Measurements from ENCODE around the gene LMLN.
A peak's percentile ranks its signal among the peaks of the same experiment; 100 is the strongest.
"Not testable (repeated sequence)": the region's sequence is repeated elsewhere in the genome, so short reads cannot be mapped to it uniquely, and the experiment has no call there.

The LMLN gene

DNA sequence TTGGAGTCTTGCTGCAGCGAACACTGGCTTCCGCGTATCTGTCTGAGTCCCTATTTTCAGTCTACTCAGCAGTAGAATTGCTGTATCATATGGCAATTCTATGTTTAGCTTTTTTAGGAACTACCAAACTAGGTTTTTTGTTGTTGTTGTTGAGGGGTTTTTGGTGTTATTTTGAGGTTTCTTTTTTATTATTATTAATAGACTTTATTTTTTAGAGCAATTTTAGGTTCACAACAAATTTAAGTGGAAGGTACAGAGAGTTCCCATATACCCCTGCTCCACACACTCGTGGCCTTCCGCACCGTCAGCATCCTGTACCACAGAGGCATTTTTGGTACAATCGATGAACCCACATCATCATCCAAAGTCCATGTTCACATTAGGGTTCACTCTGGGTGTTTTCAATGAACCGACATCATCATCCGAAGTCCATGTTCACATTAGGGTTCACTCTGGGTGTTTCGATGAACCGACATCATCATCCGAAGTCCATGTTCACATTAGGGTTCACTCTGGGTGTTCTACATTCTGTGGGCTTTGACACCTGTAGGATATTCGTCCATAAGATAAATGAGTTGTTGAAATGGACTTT is 67.9 kb downstream of the LMLN start:
- no peak for DNase-seq

DNA sequence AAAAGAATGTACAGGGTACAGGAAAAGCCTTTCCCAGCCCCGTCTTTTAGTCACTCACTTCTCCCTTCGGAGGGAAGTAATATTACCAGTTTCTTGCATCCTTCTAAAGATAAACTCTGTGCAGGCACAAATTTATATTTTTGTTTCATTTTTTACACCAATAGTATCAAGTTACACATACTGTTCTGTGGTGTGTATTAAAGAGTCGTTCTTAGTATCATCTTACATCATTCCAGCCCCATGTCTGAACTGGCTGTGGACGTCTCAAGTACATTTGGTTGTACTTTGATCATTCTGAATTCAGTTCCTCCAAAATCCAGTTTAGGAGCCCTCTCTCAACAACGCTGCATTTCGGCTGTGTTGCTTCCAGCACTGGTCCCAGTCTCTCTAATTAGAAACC is 68.7 kb downstream of the LMLN start:
- DNase-seq, result no peak

DNA sequence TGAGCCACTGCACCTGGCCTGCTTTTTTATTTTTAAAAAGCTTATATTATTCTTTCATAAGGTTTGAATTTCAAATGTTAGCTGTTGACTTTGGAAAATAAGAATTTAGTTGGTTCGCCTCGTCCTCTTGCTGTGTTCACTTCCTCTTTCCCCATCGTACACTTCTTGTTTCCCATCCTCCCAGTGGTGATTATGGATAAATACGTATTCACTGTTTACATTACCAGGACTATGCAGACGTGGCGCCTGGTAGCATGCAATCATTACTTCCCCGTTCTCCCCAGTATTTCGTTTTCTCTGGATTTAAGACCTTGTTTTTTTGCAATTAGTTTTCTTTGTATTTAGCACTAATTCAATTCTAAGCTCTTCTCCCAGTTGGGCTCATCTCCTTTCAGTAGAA is 70.1 kb downstream of the LMLN start:
- DNase-seq, result no peak

DNA sequence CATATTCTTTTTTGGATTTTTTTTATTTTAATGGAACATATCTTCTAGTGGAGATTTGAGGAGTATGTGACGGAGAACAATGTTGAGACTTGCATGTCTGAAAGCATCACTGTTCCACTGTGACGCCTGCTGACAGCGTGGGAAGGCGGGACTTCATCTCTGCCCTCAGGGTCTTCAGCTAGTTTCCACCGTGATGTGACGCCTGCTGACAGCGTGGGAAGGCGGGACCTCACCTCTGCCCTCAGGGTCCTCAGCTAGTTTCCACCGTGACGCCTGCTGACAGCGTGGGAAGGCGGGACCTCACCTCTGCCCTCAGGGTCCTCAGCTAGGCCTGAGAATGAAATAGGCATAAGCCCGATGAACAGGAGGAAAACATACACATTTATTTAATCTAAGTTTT is 70.7 kb downstream of the LMLN start:
- no peak for DNase-seq

DNA sequence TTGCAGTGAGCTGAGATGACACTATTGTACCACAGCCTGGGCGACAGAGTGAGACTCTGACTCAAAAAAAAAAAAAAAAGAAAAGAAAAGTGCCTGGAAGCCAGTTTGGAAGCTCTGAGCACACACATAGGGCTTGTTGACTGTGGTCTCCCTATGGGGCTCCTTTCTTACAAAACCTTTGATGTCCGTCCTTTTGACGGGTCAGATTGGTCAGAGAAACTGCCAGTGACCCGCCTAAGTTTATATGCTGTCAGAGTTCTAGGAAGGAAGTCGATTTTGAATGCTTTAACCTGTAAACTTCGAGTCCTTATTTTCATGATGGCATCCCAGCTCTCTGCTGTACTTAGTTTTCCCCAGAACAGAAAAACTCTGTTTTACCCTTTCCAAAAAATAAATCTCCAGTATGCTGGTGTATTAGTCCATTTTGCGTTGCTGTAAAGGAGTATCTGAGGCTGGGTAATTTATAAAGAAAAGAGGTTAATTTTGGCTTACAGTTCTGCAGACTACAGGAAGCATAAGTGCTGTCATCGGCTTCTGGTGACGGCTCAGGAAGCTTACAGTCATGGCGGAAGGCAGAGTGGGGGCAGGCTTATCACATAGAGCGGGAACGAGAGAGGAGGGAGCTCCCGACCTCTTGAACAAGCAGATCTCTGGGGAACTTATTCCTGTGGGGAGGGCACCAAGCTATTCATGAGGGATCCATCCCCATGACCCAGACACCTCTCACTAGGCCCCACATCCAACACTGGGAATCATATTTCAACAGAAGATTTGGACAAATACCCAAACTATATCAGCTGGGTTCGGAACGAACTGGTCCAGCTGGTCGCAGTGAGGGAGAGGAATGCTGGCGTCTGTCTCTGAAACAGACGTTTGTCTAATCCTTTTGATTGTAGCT is 72.3 kb downstream of the LMLN start:
- DNase-seq, result no peak

DNA sequence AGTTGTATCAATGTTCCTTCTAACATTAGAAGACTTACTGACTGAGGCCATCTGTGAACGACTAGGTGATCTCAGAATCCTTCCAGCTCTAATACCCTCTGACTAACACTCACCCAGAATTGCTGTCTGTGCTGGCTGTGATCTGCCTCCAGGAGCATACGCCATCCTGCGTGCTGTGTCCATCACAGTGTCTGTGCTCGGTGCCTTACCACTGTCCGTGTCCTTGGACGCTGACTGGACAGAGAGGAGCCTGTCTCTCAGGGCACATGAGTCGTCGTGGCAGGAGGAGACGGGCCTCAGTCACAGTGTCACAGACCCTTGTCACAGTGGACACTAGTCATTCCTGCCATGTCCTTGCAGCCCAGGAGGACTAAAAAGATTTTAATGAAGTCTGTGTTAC is 83.1 kb downstream of the LMLN start:
- no peak for DNase-seq

DNA sequence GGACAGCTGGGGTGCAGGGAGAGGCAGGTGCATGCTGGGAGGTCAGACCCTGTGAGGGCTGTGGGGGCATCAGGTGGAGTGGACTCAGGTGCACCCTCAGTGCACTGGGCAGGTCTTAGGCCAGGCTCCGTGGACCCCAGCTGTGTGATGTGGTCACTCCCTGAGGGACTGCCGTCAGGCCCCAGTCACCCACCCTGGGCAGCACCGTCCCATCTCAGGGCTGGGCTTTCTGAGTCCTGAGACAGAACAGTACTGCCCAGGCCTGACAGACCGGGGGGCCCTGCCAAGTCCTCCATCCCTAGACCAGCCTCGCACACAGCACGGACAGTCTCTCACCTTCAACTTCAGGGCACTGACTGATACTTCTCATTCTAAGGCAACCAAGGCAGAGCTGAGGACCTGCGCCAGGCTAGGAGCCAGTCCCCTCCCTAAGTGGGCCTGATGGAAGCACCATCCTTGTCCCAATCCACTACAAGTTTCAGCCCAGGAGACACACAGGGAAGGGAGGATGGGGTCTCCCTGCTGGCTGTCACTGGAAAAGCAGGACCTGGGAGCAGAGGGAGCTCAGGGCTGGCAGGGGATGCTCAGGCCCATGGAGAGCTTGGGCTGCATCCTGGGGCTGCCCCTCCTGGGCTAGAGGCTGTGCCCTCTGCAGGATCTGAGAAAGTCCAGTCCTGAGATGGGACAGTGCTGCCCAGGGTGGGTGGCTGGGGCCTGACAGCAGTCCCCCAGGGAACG is 86.3 kb downstream of the LMLN start:
- DNase-seq, result no peak

DNA sequence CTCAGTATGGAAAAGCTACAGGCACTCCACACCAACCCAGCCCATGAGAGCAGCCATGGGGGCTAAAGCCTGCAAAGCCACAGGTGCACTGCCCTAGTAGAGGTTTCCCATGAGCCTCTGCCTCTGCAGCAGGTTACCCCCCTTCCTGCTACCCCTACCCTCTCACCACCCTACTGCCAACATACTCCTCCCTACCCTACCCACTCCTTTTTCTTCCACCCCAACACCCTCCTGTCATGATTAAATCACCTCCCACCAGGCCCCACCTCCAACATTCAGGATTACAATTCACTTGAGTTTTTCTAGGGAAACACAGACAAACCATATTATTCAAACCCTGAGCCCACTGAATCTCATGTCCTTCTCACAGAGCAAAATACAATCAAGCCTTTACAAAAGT is 88.4 kb downstream of the LMLN start:
- DNase-seq, result no peak

DNA sequence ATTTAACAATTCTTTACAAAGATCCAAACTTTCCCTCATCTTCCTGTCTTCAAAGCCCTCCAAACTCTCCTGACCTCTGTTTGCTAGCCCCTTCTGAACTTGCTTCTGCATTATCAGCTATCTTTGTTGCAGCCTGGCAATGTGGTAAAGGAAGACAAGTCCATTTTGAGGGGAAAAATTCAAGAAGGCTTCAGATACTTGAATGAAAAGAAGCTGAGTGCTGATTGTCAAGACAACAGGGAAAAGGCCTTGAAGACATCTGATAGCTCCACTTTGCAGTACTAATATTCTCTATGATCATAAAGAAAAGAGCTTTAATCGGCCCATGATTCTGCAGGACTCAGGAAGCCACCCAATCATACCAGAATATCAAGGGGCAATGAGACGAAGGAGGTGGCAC is 91.8 kb downstream of the LMLN start:
- DNase-seq, result no peak

DNA sequence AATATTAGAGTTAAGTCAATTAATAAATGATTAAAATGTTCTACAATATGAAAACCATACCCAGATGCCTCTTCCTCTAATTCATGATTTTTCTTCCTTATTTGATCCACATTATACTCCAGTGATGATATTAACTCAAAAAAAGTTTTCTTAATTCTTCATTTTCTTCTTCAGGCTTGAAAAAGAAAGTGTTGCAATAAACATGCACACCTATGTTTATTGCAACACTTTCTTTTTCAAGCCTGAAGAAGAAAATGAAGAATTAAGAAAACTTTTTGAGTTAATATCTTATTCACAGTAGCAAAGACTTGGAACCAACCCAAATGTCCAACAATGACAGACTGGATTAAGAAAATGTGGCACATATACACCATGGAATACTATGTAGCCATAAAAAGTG is 93.4 kb downstream of the LMLN start:
- not testable (repeated sequence) for DNase-seq

DNA sequence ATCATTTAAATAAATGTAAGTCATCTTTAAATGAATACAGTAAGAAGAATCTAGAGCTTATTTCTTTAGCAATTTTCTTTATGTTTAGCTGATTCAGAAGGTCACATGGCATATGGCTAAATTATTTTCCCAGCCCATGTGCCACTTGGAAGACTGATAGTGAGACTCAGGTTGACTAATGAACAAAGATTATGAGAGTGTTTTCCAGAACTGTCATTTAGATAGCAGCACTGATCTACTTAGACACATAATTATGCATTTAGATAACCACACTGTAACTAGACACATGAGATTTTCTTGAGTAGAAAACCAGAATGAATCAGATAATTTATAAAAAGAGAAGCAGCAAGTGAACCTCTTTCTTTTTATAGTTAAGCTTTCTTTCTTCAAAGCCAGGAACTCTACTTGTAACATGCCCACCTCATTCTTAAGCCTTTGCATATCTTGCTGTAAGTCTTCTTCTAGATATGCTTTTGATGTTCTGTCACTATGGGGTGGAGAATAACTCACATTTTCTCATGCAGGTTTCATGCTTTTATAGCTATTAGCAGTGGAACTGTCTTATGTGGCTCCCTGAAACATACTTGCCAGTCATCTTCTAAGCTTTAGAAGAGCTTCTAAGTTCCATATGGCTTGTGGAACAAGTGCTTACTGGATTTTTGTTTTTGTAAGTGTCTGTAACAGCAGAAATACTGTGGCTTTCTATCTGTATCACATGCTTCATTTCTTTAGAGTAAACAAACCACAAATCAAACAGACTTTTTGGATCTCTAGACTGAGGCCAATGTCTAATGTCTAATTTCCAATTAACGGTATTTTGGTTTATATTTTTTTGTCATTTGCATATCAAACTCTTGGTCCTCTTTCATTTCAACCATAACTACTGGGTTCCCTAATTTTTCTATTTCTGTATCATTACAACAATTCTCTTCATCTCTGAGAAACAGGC is 101.4 kb downstream of the LMLN start:
- no peak for DNase-seq

DNA sequence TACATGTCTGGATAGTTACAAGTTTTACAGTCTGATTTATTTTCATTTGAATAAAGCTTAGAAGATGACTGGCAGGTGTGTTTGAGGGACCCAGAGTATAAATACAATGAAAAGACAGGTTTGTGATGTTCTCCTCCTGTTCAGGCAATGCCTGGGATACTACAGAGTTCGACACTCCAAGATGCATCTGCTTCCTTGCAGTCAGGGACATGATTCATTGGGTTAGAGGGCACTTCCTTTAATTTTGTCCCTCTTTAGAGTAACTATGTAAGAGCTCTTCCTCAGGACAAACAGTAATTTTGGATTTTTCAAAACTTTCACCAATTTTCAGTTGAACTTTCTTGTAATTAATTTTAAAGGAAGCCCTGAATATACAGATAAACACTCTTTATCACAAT is 102.0 kb downstream of the LMLN start:
- DNase-seq, result no peak

DNA sequence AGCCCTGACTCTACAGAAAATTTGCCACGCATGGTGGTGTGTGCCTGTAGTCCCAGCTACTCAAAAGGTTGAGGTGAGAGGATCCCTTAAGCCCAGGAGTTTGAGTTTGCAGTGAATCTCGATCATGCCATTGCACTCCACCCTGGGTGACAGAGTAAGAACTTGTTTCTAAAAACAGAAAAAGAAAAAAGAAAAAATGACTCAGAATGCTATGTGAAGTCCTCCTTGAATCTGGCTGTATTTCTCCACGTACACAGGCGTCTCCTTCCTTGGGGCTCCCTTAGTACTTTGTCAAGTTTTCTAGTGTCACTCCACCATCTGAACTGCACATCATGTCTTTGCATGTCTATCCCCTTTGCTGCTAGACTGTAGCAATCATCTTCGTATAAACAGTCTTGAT is 104.4 kb downstream of the LMLN start:
- no peak for DNase-seq

DNA sequence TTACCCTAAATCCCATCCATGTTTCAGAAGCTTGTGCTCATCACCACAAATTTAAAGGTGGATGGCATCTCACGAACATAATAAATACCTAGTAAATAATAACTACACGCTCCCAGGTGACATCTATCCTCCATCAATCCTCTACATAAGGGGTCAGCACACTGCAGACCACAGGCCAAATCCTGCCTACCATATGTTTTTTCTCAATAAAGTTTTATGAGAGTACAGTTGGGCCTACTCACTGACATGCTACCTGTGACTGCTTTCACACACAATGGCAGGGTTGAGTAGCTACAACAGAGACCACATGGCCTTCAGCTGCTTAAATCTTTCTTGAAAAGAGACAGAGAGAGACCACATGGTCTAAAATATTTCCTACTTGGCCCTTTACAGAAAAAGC is 105.9 kb downstream of the LMLN start:
- no peak for DNase-seq

DNA sequence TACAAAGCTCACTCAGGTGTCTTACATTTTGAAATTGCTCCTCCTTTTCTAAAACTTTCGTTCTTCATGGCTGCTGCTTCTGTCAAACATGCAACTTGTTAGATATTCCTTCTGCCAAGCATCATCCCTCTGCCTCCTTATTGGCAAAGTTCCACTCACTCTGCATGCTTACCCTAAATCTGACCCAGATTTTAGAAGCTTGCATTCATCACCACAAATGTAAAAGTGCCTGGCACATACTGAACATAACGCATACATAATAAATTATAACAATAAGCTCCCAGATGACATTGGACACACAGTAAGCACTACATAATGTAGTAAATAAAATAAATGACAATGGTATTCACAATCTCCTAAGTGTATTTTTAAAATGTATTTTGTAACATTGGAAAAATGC is 107.4 kb downstream of the LMLN start:
- DNase-seq, result no peak

DNA sequence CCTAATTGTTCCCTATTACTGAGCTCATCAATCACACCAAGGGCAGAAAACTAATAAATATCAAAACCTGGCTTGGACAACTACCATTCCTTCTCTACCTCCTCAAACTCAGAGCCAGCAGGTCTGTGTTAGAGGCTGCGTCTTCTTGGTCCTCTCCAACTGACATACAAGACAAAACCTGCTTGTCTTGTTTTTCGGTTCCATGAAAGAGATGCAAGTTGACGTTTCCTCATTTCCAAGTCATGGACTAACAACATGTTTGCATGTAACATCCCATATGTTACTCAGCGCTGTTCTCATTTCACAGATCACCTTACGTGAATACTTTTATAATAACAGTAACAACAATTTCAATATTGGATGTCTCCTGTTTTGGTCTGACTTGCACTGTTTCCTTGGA is 110.9 kb downstream of the LMLN start:
- no peak for DNase-seq

DNA sequence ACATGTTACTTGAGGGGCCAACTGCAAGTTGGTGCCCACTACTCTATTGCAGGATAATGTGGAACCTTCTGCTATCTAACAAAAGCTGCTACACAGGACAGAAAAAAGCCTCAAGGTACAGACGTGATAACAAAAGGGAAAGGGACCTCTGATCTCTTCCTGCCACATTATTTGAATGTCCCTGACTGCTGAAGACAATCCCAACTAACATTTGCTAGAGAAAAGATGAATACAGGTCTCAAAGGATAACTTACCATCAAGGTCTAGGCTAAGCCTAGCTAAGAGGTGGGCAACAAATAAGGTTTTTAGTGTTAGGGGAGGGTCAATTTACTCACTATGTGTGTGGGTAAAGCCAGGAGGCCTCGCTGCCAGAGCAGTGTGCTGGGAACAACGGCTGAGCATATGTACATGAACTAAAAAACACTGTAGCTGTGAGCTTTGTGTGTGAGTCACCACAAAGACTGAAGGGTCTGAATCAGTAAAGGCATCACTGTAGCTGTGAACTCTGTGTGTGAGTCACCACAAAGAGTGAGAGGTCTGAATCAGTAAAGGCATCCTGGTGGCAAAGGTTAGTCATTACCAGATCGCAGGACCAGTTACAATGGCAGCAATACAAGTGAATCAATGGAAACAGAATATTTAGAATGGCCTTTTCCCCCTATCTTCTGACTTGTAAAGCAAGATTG is 111.7 kb downstream of the LMLN start:
- no peak for DNase-seq

DNA sequence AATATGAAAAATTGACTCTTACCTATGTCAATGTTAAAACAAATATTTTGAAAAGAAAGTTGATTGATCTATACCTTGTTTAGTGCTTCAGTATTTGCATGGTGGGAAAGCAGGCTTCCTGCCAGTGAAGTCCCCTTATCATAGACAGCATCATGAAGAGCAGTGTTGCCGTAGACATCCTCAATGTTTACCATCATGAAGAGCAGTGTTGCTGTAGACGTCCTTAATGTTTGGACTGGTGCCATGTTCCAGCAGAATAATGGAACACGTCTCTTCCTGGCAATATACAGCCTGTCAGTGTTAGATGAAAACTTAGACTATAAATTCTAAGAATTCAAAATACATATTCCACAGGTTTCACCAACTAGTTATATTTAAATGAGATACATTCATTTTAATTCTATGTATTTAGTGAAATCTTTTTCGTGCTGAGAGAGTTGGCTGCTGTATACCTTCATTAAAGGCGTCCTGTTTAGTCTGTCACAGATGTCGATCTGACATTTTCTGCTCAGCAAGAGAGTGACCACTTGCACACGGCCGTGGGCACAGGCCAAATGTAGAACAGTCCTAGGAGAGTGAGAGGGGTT is 116.8 kb downstream of the LMLN start:
- peak; percentile 88 for DNase-seq

DNA sequence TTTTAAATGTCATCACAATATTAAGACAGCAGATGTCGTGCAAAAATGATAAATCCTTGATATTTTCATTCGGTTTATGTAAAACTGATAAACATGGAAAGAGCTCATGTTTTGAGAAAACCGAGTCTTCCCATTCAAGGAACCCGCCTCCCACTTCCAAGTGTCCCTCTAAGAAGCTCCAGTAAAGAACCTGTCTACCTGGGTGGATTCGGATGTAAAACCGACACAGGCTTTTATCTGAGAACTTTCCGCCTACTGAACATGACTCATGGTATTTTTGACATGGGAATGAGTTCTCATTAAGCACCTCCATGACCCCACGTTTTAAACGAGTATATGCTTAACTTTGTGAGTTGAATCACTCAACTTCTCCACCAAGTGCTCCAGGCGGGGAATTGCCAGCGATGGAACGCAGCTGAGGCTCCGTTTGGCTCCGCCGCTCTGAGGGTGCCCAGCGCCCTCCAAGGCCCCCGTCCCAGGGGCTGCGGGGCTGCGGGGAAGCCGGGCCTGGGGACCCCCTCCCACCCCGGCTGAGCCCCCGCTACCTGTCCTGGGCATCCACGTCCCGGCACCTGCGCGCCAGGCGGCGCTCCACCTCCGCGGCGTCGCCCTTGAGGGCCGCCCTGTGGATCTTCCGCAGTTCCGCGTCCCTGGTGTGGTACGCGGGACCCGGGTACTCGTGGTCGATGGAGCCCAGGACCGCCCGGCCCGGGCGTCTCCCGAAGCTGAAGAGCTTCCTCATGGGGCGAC is 119.9 kb downstream of the LMLN start:
- peak; percentile 15 for DNase-seq

DNA sequence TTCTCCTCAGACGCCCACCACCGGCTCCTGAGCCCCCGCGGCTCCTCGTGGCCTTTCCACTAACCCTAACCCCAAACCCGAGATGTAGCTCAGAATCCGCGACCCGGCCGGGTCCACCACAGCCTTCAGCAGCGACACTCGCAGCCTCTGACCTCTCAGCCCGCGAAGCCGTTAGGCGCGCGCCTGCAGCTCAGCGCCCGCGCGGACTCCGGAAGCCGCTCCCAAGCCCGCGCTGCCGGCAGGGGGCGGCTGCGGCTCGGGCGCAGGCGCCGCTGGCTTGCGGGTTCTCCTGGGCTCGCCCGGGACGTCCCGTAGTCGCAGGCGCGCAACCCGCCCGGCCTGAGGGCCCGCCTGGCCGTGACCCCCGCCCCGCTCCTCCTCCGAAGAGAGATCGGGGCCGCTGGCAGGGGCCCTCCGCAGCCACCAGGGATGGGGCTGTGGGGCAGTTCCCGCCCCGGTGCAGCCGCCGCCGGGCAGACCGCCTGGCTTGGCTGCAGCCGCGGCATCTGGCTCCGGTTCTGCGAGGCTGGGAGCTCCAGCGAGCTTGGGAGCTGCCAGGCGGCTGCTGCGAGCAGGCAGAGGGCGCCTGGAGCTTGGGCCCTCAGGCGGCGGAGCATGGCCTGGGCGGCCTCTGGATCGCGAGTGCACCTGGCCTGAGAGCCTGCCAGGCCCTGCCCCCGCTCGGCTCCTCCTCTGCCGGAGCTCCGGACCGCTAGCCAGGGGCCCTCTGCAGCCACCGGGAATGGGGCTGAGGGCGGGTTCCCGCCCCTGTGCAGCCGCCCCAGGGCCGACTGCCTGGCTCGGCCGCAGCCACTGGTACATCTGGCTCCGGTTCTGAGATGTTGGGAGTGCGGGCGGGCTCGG is 120.7 kb downstream of the LMLN start:
- peak; percentile 79 for DNase-seq

Measured in NCI-H1105 (cell line).